Stimulated activated memory B cell treated with anti-CD40 and anti-IgM and Interleukin-4, amounts not matched to agents 10 μg/mL and 1 μg/mL and 100 μg/mL, for 72 hours (primary cell): Measurements from ENCODE around the gene EFCAB7.
A peak's percentile ranks its signal among the peaks of the same experiment; 100 is the strongest.
"Not testable (repeated sequence)": the region's sequence is repeated elsewhere in the genome, so short reads cannot be mapped to it uniquely, and the experiment has no call there.

ENCODE experiments used
- ATAC-seq: fragments of 150-1000 bp; cut with Tn5 transposase; 2 replicates; pipeline ENCODE4 v1.10.0; 2021
- H3K27ac Mint-ChIP-seq: one replicate; pipeline ENCODE4 v1.8.0; 2022; ENCODE audit warnings: mild to moderate bottlenecking, mixed read lengths
- H3K27me3 Mint-ChIP-seq: one replicate; pipeline ENCODE4 v1.8.0; 2022; ENCODE audit warnings: mixed read lengths
- H3K36me3 Mint-ChIP-seq: one replicate; pipeline ENCODE4 v1.8.0; 2022; ENCODE audit warnings: mixed read lengths
- H3K4me1 Mint-ChIP-seq: one replicate; pipeline ENCODE4 v1.8.0; 2022; ENCODE audit warnings: mixed read lengths
- H3K4me3 Mint-ChIP-seq: one replicate; pipeline ENCODE4 v1.8.0; 2022; ENCODE audit warnings: mild to moderate bottlenecking, moderate library complexity, mixed read lengths
- H3K9me3 Mint-ChIP-seq: one replicate; pipeline ENCODE4 v1.8.0; 2022; ENCODE audit warnings: mixed read lengths

EFCAB7 gene

GRCh38 chr1:63575340-63575826 is 52.1 kb downstream of the EFCAB7 start:
- Mint-ChIP-seq H3K36me3 (peaks cover 5% of the 10 kb centered on the region), H3K27ac (no peak overlapping the region), H3K27me3 (no peaks in the 10 kb centered on the region), H3K4me3 (no peak overlapping the region), H3K4me1 (no peaks in the 10 kb centered on the region), H3K9me3 (peaks cover 2% of the 10 kb centered on the region)
- ATAC-seq, result no peak

GRCh38 chr1:63586326-63586725 is 63.0 kb downstream of the EFCAB7 start:
- peaks cover 15% of the 10 kb centered on the region for H3K36me3 Mint-ChIP-seq
- H3K27ac Mint-ChIP-seq, H3K27me3 Mint-ChIP-seq, H3K9me3 Mint-ChIP-seq, H3K4me3 Mint-ChIP-seq, ATAC-seq, H3K4me1 Mint-ChIP-seq: not testable (repeated sequence)

GRCh38 chr1:63590166-63590560 is 66.8 kb downstream of the EFCAB7 start:
- H3K9me3 Mint-ChIP-seq, result no peaks in the 10 kb centered on the region
- no peak for ATAC-seq

GRCh38 chr1:63592536-63593302 is 69.4 kb downstream of the EFCAB7 start:
- Mint-ChIP-seq H3K36me3 (no peaks in the 10 kb centered on the region), H3K27me3 (no peaks in the 10 kb centered on the region), H3K4me3 (peak overlapping the region; percentile 97), H3K9me3 (no peaks in the 10 kb centered on the region), H3K4me1 (peaks cover 17% of the 10 kb centered on the region), H3K27ac (peak overlapping the region; percentile 99)
- no peak for ATAC-seq

More at GRCh38 chr1:63590166-63590560, 66.8 kb downstream of the EFCAB7 start:
- H3K4me1 Mint-ChIP-seq, result peaks cover 11% of the 10 kb centered on the region
- no peaks in the 10 kb centered on the region for H3K27me3 Mint-ChIP-seq
- H3K36me3 Mint-ChIP-seq, result peaks cover 4% of the 10 kb centered on the region
- H3K27ac Mint-ChIP-seq, result no peak overlapping the region
- no peak overlapping the region for H3K4me3 Mint-ChIP-seq

GRCh38 chr1:63593303-63593885 is 70.1 kb downstream of the EFCAB7 start, which contains the start of gene PGM1:
PGM1 (plus strand) TSS chr1:63593411; CDS start chr1:63593489, 78 bp downstream.
- no peaks in the 10 kb centered on the region for H3K36me3 Mint-ChIP-seq
- peak; percentile 93 for ATAC-seq
- H3K9me3 Mint-ChIP-seq, result no peaks in the 10 kb centered on the region
- peaks cover 17% of the 10 kb centered on the region for H3K4me1 Mint-ChIP-seq
- peak within 1 kb of the TSS; percentile 99 for H3K27ac Mint-ChIP-seq
- peak within 1 kb of the TSS; percentile 97 for H3K4me3 Mint-ChIP-seq
- no peaks in the 10 kb centered on the region for H3K27me3 Mint-ChIP-seq

- Mint-ChIP-seq H3K27ac (peak overlapping the region; percentile 99), H3K4me1 (peaks cover 17% of the 10 kb centered on the region), H3K4me3 (peak overlapping the region; percentile 97), H3K9me3 (no peaks in the 10 kb centered on the region), H3K27me3 (no peaks in the 10 kb centered on the region), H3K36me3 (no peaks in the 10 kb centered on the region)
- peak; percentile 84 for ATAC-seq
Measured at GRCh38 chr1:63593886-63594605, 70.7 kb downstream of the EFCAB7 start.

GRCh38 chr1:63595435-63595834 is 72.1 kb downstream of the EFCAB7 start:
- no peak overlapping the region for H3K27ac Mint-ChIP-seq

GRCh38 chr1:63599799-63600198 is 76.5 kb downstream of the EFCAB7 start:
- no peak for ATAC-seq
- Mint-ChIP-seq H3K36me3 (peaks cover 26% of the 10 kb centered on the region), H3K27ac (no peak overlapping the region), H3K4me1 (peaks cover 7% of the 10 kb centered on the region), H3K4me3 (no peak overlapping the region), H3K9me3 (no peaks in the 10 kb centered on the region), H3K27me3 (no peaks in the 10 kb centered on the region)

More at GRCh38 chr1:63595435-63595834, 72.1 kb downstream of the EFCAB7 start:
- peaks cover 17% of the 10 kb centered on the region for H3K4me1 Mint-ChIP-seq
- H3K4me3 Mint-ChIP-seq, result no peak overlapping the region
- peaks cover 5% of the 10 kb centered on the region for H3K36me3 Mint-ChIP-seq
- H3K27me3 Mint-ChIP-seq, result no peaks in the 10 kb centered on the region
- no peaks in the 10 kb centered on the region for H3K9me3 Mint-ChIP-seq
- ATAC-seq, result no peak

- Mint-ChIP-seq H3K4me3 (no peak overlapping the region), H3K27ac (no peak overlapping the region), H3K27me3 (no peaks in the 10 kb centered on the region), H3K4me1 (peaks cover 7% of the 10 kb centered on the region), H3K9me3 (no peaks in the 10 kb centered on the region), H3K36me3 (peaks cover 26% of the 10 kb centered on the region)
- no peak for ATAC-seq
Measured at GRCh38 chr1:63600248-63600647, 76.9 kb downstream of the EFCAB7 start.

GRCh38 chr1:63601061-63601460 is 77.7 kb downstream of the EFCAB7 start:
- Mint-ChIP-seq H3K4me1 (peaks cover 2% of the 10 kb centered on the region), H3K36me3 (peaks cover 26% of the 10 kb centered on the region), H3K4me3 (no peak overlapping the region), H3K27me3 (no peaks in the 10 kb centered on the region), H3K27ac (no peak overlapping the region), H3K9me3 (no peaks in the 10 kb centered on the region)
- ATAC-seq, result no peak

GRCh38 chr1:63601463-63601862 is 78.1 kb downstream of the EFCAB7 start:
- Mint-ChIP-seq H3K4me3 (no peak overlapping the region), H3K27ac (no peak overlapping the region), H3K27me3 (no peaks in the 10 kb centered on the region), H3K9me3 (no peaks in the 10 kb centered on the region), H3K36me3 (peaks cover 26% of the 10 kb centered on the region), H3K4me1 (no peaks in the 10 kb centered on the region)
- no peak for ATAC-seq

GRCh38 chr1:63601912-63602311 is 78.6 kb downstream of the EFCAB7 start:
- H3K4me3 Mint-ChIP-seq, result no peak overlapping the region
- no peaks in the 10 kb centered on the region for H3K27me3 Mint-ChIP-seq
- ATAC-seq, result no peak
- peaks cover 26% of the 10 kb centered on the region for H3K36me3 Mint-ChIP-seq
- H3K4me1 Mint-ChIP-seq, result no peaks in the 10 kb centered on the region
- H3K27ac Mint-ChIP-seq, result no peak overlapping the region
- H3K9me3 Mint-ChIP-seq, result no peaks in the 10 kb centered on the region

GRCh38 chr1:63602629-63603028 is 79.3 kb downstream of the EFCAB7 start:
- no peak overlapping the region for H3K27ac Mint-ChIP-seq

GRCh38 chr1:63603810-63604209 is 80.5 kb downstream of the EFCAB7 start:
- H3K27ac Mint-ChIP-seq, result no peak overlapping the region
- ATAC-seq, result no peak
- no peaks in the 10 kb centered on the region for H3K4me1 Mint-ChIP-seq
- no peak overlapping the region for H3K4me3 Mint-ChIP-seq
- peaks cover 26% of the 10 kb centered on the region for H3K36me3 Mint-ChIP-seq
- H3K27me3 Mint-ChIP-seq, result no peaks in the 10 kb centered on the region
- H3K9me3 Mint-ChIP-seq, result no peaks in the 10 kb centered on the region

More at GRCh38 chr1:63602629-63603028, 79.3 kb downstream of the EFCAB7 start:
- no peak for ATAC-seq
- Mint-ChIP-seq H3K9me3 (no peaks in the 10 kb centered on the region), H3K4me1 (no peaks in the 10 kb centered on the region), H3K27me3 (no peaks in the 10 kb centered on the region), H3K36me3 (peaks cover 26% of the 10 kb centered on the region), H3K4me3 (no peak overlapping the region)

GRCh38 chr1:63607322-63607721 is 84.0 kb downstream of the EFCAB7 start:
- Mint-ChIP-seq H3K9me3 (no peaks in the 10 kb centered on the region), H3K4me3 (no peak overlapping the region)
- no peak for ATAC-seq

More at GRCh38 chr1:63607322-63607721, 84.0 kb downstream of the EFCAB7 start:
- Mint-ChIP-seq H3K27me3 (no peaks in the 10 kb centered on the region), H3K36me3 (peaks cover 10% of the 10 kb centered on the region), H3K27ac (no peak overlapping the region), H3K4me1 (peaks cover 6% of the 10 kb centered on the region)
